HEK293 (cell line): ENCODE data around the gene TEDC2.
A peak's percentile ranks its signal among the peaks of the same experiment; 100 is the strongest.

Experiments used
- GLI2 ChIP-seq: fragments of 450-650 bp; formaldehyde crosslinking; IDR thresholded peaks from 2 replicates; pipeline ENCODE4; 2017; ENCODE audit warnings: missing biosample characterization, missing genetic modification characterization, low read depth, borderline replicate concordance
- GLIS2 ChIP-seq: fragments of 450-650 bp; formaldehyde crosslinking; IDR thresholded peaks from 2 replicates; pipeline ENCODE4 v1.5.1; 2016; ENCODE audit warnings: missing biosample characterization, missing genetic modification characterization
- KLF10 ChIP-seq: fragments of 450-650 bp; IDR thresholded peaks from 2 replicates; pipeline ENCODE4 v1.5.1; 2018; ENCODE audit warnings: missing biosample characterization, mild to moderate bottlenecking, missing genetic modification characterization
- SCRT1 ChIP-seq: fragments of 450-650 bp; formaldehyde crosslinking; IDR thresholded peaks from 2 replicates; pipeline ENCODE4 v1.5.1; 2016; ENCODE audit warnings: missing biosample characterization, missing genetic modification characterization, borderline replicate concordance
- SP3 ChIP-seq: fragments of 450-650 bp; formaldehyde crosslinking; IDR thresholded peaks from 2 replicates; pipeline ENCODE4 v1.5.1; 2016; ENCODE audit warnings: missing biosample characterization, missing genetic modification characterization
- TRIM28 ChIP-seq: IDR thresholded peaks from 2 replicates; pipeline ENCODE4 v1.6.1; 2011; ENCODE audit warnings: low read length, control low read depth, borderline replicate concordance
- WT1 ChIP-seq: fragments of 450-650 bp; formaldehyde crosslinking; IDR thresholded peaks from 2 replicates; pipeline ENCODE4 v1.5.1; 2016; ENCODE audit warnings: missing biosample characterization, missing genetic modification characterization
- ZBTB17 ChIP-seq: fragments of 450-650 bp; formaldehyde crosslinking; IDR thresholded peaks from 2 replicates; pipeline ENCODE4 v1.5.1; 2016; ENCODE audit warnings: missing biosample characterization, missing genetic modification characterization
- ZBTB8A ChIP-seq: fragments of 450-650 bp; formaldehyde crosslinking; IDR thresholded peaks from 2 replicates; pipeline ENCODE4 v1.5.1; 2016; ENCODE audit warnings: missing biosample characterization, missing genetic modification characterization
- ZFP37 ChIP-seq: fragments of 450-650 bp; formaldehyde crosslinking; IDR thresholded peaks from 2 replicates; pipeline ENCODE4 v1.5.1; 2016; ENCODE audit warnings: missing biosample characterization, missing genetic modification characterization
- ZNF132 ChIP-seq: fragments of 450-650 bp; formaldehyde crosslinking; IDR thresholded peaks from 2 replicates; pipeline ENCODE4 v1.5.1; 2017; ENCODE audit warnings: missing biosample characterization, missing genetic modification characterization, borderline replicate concordance
- ZNF169 ChIP-seq: fragments of 450-650 bp; formaldehyde crosslinking; IDR thresholded peaks from 2 replicates; pipeline ENCODE4 v1.5.1; 2016; ENCODE audit warnings: missing biosample characterization, missing genetic modification characterization
- ZNF174 ChIP-seq: fragments of 450-650 bp; formaldehyde crosslinking; IDR thresholded peaks from 2 replicates; pipeline ENCODE4 v1.5.0; 2017; ENCODE audit warnings: missing biosample characterization, mild to moderate bottlenecking, missing genetic modification characterization
- ZNF2 ChIP-seq: fragments of 450-650 bp; formaldehyde crosslinking; IDR thresholded peaks from 2 replicates; pipeline ENCODE4 v1.5.1; 2016; ENCODE audit warnings: missing biosample characterization, missing genetic modification characterization
- ZNF311 ChIP-seq: fragments of 450-650 bp; formaldehyde crosslinking; IDR thresholded peaks from 2 replicates; pipeline ENCODE4 v1.5.1; 2017; ENCODE audit warnings: missing biosample characterization, missing genetic modification characterization, borderline replicate concordance
- ZNF324 ChIP-seq: fragments of 450-650 bp; formaldehyde crosslinking; IDR thresholded peaks from 2 replicates; pipeline ENCODE4 v1.5.1; 2016; ENCODE audit warnings: missing biosample characterization, missing genetic modification characterization
- ZNF501 ChIP-seq: fragments of 450-650 bp; formaldehyde crosslinking; IDR thresholded peaks from 2 replicates; pipeline ENCODE4 v1.5.1; 2016; ENCODE audit warnings: missing biosample characterization, missing genetic modification characterization
- ZNF510 ChIP-seq: fragments of 450-650 bp; formaldehyde crosslinking; IDR thresholded peaks from 2 replicates; pipeline ENCODE4 v1.5.1; 2018; ENCODE audit warnings: mild to moderate bottlenecking, missing genetic modification characterization, missing biosample characterization; ENCODE audit not compliant: insufficient replicate concordance
- ZNF596 ChIP-seq: fragments of 450-650 bp; IDR thresholded peaks from 2 replicates; pipeline ENCODE4 v1.5.0; 2018; ENCODE audit warnings: missing biosample characterization, mild to moderate bottlenecking, missing genetic modification characterization, moderate library complexity
- ZNF623 ChIP-seq: fragments of 450-650 bp; formaldehyde crosslinking; IDR thresholded peaks from 2 replicates; pipeline ENCODE4 v1.5.1; 2016; ENCODE audit warnings: missing biosample characterization, missing genetic modification characterization
- ZNF677 ChIP-seq: fragments of 450-650 bp; IDR thresholded peaks from 2 replicates; pipeline ENCODE4 v1.5.0; 2018; ENCODE audit warnings: missing biosample characterization, mild to moderate bottlenecking, missing genetic modification characterization, moderate library complexity
- ZNF701 ChIP-seq: fragments of 450-650 bp; formaldehyde crosslinking; IDR thresholded peaks from 2 replicates; pipeline ENCODE4 v1.5.1; 2016; ENCODE audit warnings: missing biosample characterization, missing genetic modification characterization
- ZNF792 ChIP-seq: fragments of 450-650 bp; formaldehyde crosslinking; IDR thresholded peaks from 2 replicates; pipeline ENCODE4 v1.5.1; 2016; ENCODE audit warnings: missing biosample characterization, missing genetic modification characterization
- ZNF837 ChIP-seq: fragments of 450-650 bp; formaldehyde crosslinking; IDR thresholded peaks from 2 replicates; pipeline ENCODE4 v1.5.1; 2016; ENCODE audit warnings: missing biosample characterization, missing genetic modification characterization
- ZSCAN23 ChIP-seq: fragments of 450-650 bp; formaldehyde crosslinking; IDR thresholded peaks from 2 replicates; pipeline ENCODE4 v1.5.1; 2016; ENCODE audit warnings: missing biosample characterization, missing genetic modification characterization
- TF ChIP-seq, protein P1 (sequence below): fragments of 450-650 bp; formaldehyde crosslinking; IDR thresholded peaks from 2 replicates; pipeline ENCODE4 v1.5.1; 2016; ENCODE audit warnings: missing biosample characterization, missing genetic modification characterization
- TF ChIP-seq, protein P2 (sequence below): fragments of 450-650 bp; formaldehyde crosslinking; IDR thresholded peaks from 2 replicates; pipeline ENCODE4 v1.5.1; 2017; ENCODE audit warnings: missing biosample characterization, mild to moderate bottlenecking, missing genetic modification characterization, moderate library complexity
- TF ChIP-seq, protein P3 (sequence below): IDR thresholded peaks from 2 replicates; pipeline ENCODE4 v1.6.1; 2011; ENCODE audit warnings: mild to moderate bottlenecking, low read depth, low read length, borderline replicate concordance
- TF ChIP-seq, protein P4 (sequence below): fragments of 450-650 bp; formaldehyde crosslinking; conservative IDR thresholded peaks from 2 replicates; pipeline ENCODE4 v1.5.1; 2016; ENCODE audit warnings: low read depth, missing biosample characterization, missing genetic modification characterization

TEDC2 gene

DNA sequence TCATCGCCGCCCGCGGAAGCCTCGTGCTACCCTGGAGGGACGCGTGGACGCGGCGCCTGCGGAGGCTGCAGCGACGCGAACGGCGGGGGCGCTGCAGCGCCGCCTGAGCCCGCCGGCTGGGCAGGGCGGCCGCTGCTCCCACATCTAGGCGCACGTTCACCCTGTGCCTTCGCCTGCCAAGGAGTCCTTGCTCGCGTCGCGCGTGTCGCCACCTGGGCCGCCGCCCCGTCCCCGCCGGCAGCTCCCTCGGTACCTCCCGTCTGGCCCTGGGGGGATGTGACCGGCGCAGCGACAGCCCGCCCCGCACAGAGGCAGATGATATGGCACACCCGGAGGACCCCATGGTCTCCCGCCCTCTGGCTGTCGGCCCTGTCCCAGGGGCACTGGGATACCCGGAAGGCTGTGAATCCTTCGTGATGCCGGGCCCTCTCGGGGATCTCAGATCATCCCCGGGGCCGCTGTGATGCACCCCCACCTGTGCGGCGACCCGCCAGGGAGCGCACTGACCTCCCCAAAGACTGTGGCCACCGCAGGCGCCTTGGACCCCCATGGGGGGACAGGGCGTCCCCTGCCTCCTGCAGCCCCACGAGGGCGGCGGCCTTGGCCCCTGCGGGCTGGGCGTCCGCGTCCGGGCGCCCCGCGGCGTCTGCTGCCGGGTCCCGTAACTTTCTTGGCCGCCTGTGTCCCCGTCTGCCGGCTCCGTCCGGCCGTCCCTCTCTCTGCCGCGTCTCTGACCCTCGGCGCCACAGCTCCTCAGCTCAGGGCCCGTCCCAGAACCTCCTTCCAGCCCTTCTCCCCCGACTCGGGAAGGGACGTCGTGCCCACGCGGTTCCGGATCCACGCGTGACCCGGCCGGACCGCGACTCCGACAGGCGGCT, 14.3 kb downstream of the TEDC2 start (continued):
- TF ChIP-seq ZNF623 (tag by site-specific recombination) (no peak), KLF10 (tag by site-specific recombination) (no peak), ZBTB8A (tag by site-specific recombination) (peak; percentile 96), TRIM28 (no peak), ZNF510 (no peak), ZNF792 (no peak), ZNF311 (tag by site-specific recombination) (no peak), ZNF2 (tag by site-specific recombination) (no peak), ZNF174 (tag by site-specific recombination) (no peak), GLI2 (tag by site-specific recombination) (no peak), ZNF501 (tag by site-specific recombination) (no peak), ZNF169 (tag by site-specific recombination) (no peak), WT1 (tag by site-specific recombination) (no peak; the same call in 1 of the 2 replicates), ZFP37 (tag by site-specific recombination) (no peak), SCRT1 (tag by site-specific recombination) (no peak), ZNF132 (tag by site-specific recombination) (no peak), ZNF677 (tag by site-specific recombination) (no peak), GLIS2 (tag by site-specific recombination) (peak; percentile 92), ZSCAN23 (tag by site-specific recombination) (no peak), ZBTB17 (tag by site-specific recombination) (peak; percentile 48; the same call in 1 of the 2 replicates), ZNF324 (tag by site-specific recombination) (no peak), ZNF837 (tag by site-specific recombination) (no peak), ZNF596 (tag by site-specific recombination) (no peak), ZNF701 (tag by site-specific recombination) (no peak), SP3 (tag by site-specific recombination) (no peak; the same call in none of the 2 replicates)
- TF ChIP-seq, protein P1, sequence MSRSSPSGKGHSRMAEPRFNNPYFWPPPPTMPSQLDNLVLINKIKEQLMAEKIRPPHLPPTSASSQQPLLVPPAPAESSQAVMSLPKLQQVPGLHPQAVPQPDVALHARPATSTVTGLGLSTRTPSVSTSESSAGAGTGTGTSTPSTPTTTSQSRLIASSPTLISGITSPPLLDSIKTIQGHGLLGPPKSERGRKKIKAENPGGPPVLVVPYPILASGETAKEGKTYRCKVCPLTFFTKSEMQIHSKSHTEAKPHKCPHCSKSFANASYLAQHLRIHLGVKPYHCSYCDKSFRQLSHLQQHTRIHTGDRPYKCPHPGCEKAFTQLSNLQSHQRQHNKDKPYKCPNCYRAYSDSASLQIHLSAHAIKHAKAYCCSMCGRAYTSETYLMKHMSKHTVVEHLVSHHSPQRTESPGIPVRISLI (tag by site-specific recombination) = no peak
- TF ChIP-seq, protein P2, sequence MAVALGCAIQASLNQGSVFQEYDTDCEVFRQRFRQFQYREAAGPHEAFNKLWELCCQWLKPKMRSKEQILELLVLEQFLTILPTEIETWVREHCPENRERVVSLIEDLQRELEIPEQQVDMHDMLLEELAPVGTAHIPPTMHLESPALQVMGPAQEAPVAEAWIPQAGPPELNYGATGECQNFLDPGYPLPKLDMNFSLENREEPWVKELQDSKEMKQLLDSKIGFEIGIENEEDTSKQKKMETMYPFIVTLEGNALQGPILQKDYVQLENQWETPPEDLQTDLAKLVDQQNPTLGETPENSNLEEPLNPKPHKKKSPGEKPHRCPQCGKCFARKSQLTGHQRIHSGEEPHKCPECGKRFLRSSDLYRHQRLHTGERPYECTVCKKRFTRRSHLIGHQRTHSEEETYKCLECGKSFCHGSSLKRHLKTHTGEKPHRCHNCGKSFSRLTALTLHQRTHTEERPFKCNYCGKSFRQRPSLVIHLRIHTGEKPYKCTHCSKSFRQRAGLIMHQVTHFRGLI (tag by site-specific recombination) = no peak
- TF ChIP-seq, protein P3, sequence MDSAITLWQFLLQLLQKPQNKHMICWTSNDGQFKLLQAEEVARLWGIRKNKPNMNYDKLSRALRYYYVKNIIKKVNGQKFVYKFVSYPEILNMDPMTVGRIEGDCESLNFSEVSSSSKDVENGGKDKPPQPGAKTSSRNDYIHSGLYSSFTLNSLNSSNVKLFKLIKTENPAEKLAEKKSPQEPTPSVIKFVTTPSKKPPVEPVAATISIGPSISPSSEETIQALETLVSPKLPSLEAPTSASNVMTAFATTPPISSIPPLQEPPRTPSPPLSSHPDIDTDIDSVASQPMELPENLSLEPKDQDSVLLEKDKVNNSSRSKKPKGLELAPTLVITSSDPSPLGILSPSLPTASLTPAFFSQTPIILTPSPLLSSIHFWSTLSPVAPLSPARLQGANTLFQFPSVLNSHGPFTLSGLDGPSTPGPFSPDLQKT = no peak
- TF ChIP-seq, protein P4, sequence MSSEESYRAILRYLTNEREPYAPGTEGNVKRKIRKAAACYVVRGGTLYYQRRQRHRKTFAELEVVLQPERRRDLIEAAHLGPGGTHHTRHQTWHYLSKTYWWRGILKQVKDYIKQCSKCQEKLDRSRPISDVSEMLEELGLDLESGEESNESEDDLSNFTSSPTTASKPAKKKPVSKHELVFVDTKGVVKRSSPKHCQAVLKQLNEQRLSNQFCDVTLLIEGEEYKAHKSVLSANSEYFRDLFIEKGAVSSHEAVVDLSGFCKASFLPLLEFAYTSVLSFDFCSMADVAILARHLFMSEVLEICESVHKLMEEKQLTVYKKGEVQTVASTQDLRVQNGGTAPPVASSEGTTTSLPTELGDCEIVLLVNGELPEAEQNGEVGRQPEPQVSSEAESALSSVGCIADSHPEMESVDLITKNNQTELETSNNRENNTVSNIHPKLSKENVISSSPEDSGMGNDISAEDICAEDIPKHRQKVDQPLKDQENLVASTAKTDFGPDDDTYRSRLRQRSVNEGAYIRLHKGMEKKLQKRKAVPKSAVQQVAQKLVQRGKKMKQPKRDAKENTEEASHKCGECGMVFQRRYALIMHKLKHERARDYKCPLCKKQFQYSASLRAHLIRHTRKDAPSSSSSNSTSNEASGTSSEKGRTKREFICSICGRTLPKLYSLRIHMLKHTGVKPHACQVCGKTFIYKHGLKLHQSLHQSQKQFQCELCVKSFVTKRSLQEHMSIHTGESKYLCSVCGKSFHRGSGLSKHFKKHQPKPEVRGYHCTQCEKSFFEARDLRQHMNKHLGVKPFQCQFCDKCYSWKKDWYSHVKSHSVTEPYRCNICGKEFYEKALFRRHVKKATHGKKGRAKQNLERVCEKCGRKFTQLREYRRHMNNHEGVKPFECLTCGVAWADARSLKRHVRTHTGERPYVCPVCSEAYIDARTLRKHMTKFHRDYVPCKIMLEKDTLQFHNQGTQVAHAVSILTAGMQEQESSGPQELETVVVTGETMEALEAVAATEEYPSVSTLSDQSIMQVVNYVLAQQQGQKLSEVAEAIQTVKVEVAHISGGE (tag by site-specific recombination) = peak; percentile 83
